HepG2 (cell line): ENCODE data around the gene PLEKHH3. TPM values are rescaled to one million over a fixed set of nuclear protein-coding genes. Genes with fewer than 3 reads are reported as not detected.

Experiments used
- AFF4 ChIP-seq: sonication (generic); formaldehyde crosslinking; IDR thresholded peaks from 2 replicates; pipeline ENCODE4 v1.4.0; 2020; ENCODE audit warnings: missing genetic modification reagents
- ATF2 ChIP-seq: sonication (generic); formaldehyde crosslinking; IDR thresholded peaks from 2 replicates; pipeline ENCODE4 v1.4.0; 2020; ENCODE audit warnings: missing genetic modification reagents
- DMTF1 ChIP-seq: sonication (generic); formaldehyde crosslinking; IDR thresholded peaks from 2 replicates; pipeline ENCODE4 v1.4.0; 2020; ENCODE audit warnings: mild to moderate bottlenecking, missing genetic modification reagents
- LCORL ChIP-seq, 2 experiments: fragments of 450-650 bp in 1 of 2; sonication (generic) in 1 of 2; formaldehyde crosslinking in 1 of 2; IDR thresholded peaks; 2 replicates each; pipeline versions ENCODE4 v1.5.0 to v1.6.1; 2017 to 2020; ENCODE audit warnings: antibody characterized with exemption in 1 of 2, missing genetic modification reagents in 1 of 2
- MBNL3 ChIP-seq: fragments of 250-450 bp; sonication (Bioruptor Pico); conservative IDR thresholded peaks from 2 replicates; pipeline ENCODE4 v1.8.0; 2022; ENCODE audit warnings: mild to moderate bottlenecking, inconsistent platforms
- MTF1 ChIP-seq: sonication (generic); formaldehyde crosslinking; IDR thresholded peaks from 2 replicates; pipeline ENCODE4 v1.5.0; 2020; ENCODE audit warnings: missing genetic modification reagents
- MXD3 ChIP-seq: IDR thresholded peaks from 2 replicates; pipeline ENCODE4 v1.6.1; 2016; ENCODE audit warnings: mild to moderate bottlenecking, missing biosample characterization, missing genetic modification reagents
- PHF21A ChIP-seq: sonication (generic); formaldehyde crosslinking; IDR thresholded peaks from 2 replicates; pipeline ENCODE4 v1.5.0; 2020; ENCODE audit warnings: mild to moderate bottlenecking, missing genetic modification reagents
- POGZ ChIP-seq: sonication (generic); formaldehyde crosslinking; IDR thresholded peaks from 2 replicates; pipeline ENCODE4 v1.4.0; 2020; ENCODE audit warnings: mild to moderate bottlenecking, missing genetic modification reagents
- SMARCE1 ChIP-seq: fragments of 450-650 bp; IDR thresholded peaks from 2 replicates; pipeline ENCODE4 v1.6.1; 2017; ENCODE audit warnings: borderline replicate concordance
- SRSF9 ChIP-seq: fragments of 200-400 bp; formaldehyde crosslinking; IDR thresholded peaks from 2 replicates; pipeline ENCODE4 v1.6.1; 2018; ENCODE audit warnings: borderline replicate concordance, mild to moderate bottlenecking, low read depth, low read length; ENCODE audit not compliant: insufficient read depth, poor library complexity, severe bottlenecking
- TBX3 ChIP-seq: fragments of 450-650 bp; IDR thresholded peaks from 2 replicates; pipeline ENCODE4 v1.6.1; 2017; ENCODE audit warnings: antibody characterized with exemption, mild to moderate bottlenecking, inconsistent platforms, borderline replicate concordance
- ZBTB33 ChIP-seq: sonication (generic); formaldehyde crosslinking; IDR thresholded peaks from 2 replicates; pipeline ENCODE4 v1.4.0; 2020; ENCODE audit warnings: missing genetic modification reagents
- ZNF263 ChIP-seq: sonication (generic); formaldehyde crosslinking; IDR thresholded peaks from 2 replicates; pipeline ENCODE4 v1.4.0; 2020; ENCODE audit warnings: missing genetic modification reagents
- ZNF547 ChIP-seq: sonication (generic); formaldehyde crosslinking; IDR thresholded peaks from 2 replicates; pipeline ENCODE4 v1.5.1; 2020; ENCODE audit warnings: mild to moderate bottlenecking, missing genetic modification reagents
- ZNF589 ChIP-seq: sonication (generic); formaldehyde crosslinking; conservative IDR thresholded peaks from 2 replicates; pipeline ENCODE4 v1.8.0; 2022; ENCODE audit warnings: mild to moderate bottlenecking, moderate library complexity, missing genetic modification reagents
- ZSCAN31 ChIP-seq: sonication (generic); formaldehyde crosslinking; IDR thresholded peaks from 2 replicates; pipeline ENCODE4 v1.5.0; 2020; ENCODE audit warnings: low read depth, mild to moderate bottlenecking, missing genetic modification reagents
- ZSCAN9 ChIP-seq: IDR thresholded peaks from 2 replicates; pipeline ENCODE4 v1.6.1; 2016; ENCODE audit warnings: borderline replicate concordance
- ZZZ3 ChIP-seq: sonication (generic); formaldehyde crosslinking; IDR thresholded peaks from 2 replicates; pipeline ENCODE4 v1.4.0; 2020; ENCODE audit warnings: missing genetic modification reagents, mild to moderate bottlenecking, borderline replicate concordance
- polyA plus RNA-seq, 8 experiments: library from polyadenylated mRNA; depleted of rRNA in 3 of 8; stranded (reverse) in 7 of 8; unstranded in 1 of 8; fragments of >200 nt; fragmentation: Illumina TruSeq in 4 of 8; extraction: Trizol in 4 of 8; gene quantifications; 2 replicates each; pipeline versions ENCODE4 v1.2.1 to v1.2.3, GENCODE V29; 2011 to 2016; ENCODE audit warnings: low read depth in 4 of 8, missing spikeins in 1 of 8, mixed read lengths in 1 of 8; ENCODE audit not compliant: insufficient read depth in 1 of 8
- total RNA-seq, 5 experiments: library from RNA; depleted of rRNA; stranded (reverse); fragments of >200 nt; fragmentation: Illumina TruSeq; extraction: Trizol; gene quantifications; 2 replicates each; pipeline ENCODE4 v1.2.3, GENCODE V29; 2016; ENCODE audit warnings: low read depth in 1 of 5

Gene PLEKHH3
- total and polyA plus RNA-seq, 2 of the 13 experiments (the other 11 are each of a cell fraction or from before 2014, with no cell fraction given) = 6.0 to 19.9 TPM

GRCh38 chr17:42618442-42619150 is 58.2 kb downstream of the PLEKHH3 start (continued):
- no peak for TF ChIP-seq SRSF9
- peak; percentile 90 for TF ChIP-seq ZNF263 (CRISPR knock-in tag)
- no peak for TF ChIP-seq AFF4 (CRISPR knock-in tag)
- TF ChIP-seq PHF21A (CRISPR knock-in tag) = no peak; the same call in 1 of the 2 replicates
- no peak for TF ChIP-seq SMARCE1
- TF ChIP-seq TBX3 = no peak
- TF ChIP-seq MXD3 (CRISPR knock-in tag) = 0 out of 2 replicates have a peak, but pooled peaks have one; percentile 22
- no peak for TF ChIP-seq MTF1 (CRISPR knock-in tag)
- TF ChIP-seq ZNF547 (CRISPR knock-in tag) = peak; percentile 61; the same call in 1 of the 2 replicates
- TF ChIP-seq POGZ (CRISPR knock-in tag) = no peak
- no peak for TF ChIP-seq LCORL (IDR thresholded peaks at IDR 0.05)
- peak; percentile 89 for TF ChIP-seq LCORL (CRISPR knock-in tag; IDR thresholded peaks at IDR 0.05)
- peak; percentile 23; the same call in 1 of the 2 replicates for TF ChIP-seq ATF2 (CRISPR knock-in tag)
- no peak for TF ChIP-seq ZZZ3
- no peak for TF ChIP-seq ZSCAN31
- TF ChIP-seq MBNL3 (CRISPR knock-in tag) = no peak
- TF ChIP-seq ZSCAN9 (CRISPR knock-in tag) = peak; percentile 90; the same call in 1 of the 2 replicates
- TF ChIP-seq ZBTB33 (CRISPR knock-in tag) = no peak
- no peak for TF ChIP-seq DMTF1 (CRISPR knock-in tag)
- no peak for TF ChIP-seq ZNF589
